ENCODE measurements around the gene KIAA1191.
"Not testable (repeated sequence)": the region's sequence is repeated elsewhere in the genome, so short reads cannot be mapped to it uniquely, and the experiment has no call there.

Gene KIAA1191, protein sequence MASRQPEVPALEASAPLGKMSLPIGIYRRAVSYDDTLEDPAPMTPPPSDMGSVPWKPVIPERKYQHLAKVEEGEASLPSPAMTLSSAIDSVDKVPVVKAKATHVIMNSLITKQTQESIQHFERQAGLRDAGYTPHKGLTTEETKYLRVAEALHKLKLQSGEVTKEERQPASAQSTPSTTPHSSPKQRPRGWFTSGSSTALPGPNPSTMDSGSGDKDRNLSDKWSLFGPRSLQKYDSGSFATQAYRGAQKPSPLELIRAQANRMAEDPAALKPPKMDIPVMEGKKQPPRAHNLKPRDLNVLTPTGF

DNA sequence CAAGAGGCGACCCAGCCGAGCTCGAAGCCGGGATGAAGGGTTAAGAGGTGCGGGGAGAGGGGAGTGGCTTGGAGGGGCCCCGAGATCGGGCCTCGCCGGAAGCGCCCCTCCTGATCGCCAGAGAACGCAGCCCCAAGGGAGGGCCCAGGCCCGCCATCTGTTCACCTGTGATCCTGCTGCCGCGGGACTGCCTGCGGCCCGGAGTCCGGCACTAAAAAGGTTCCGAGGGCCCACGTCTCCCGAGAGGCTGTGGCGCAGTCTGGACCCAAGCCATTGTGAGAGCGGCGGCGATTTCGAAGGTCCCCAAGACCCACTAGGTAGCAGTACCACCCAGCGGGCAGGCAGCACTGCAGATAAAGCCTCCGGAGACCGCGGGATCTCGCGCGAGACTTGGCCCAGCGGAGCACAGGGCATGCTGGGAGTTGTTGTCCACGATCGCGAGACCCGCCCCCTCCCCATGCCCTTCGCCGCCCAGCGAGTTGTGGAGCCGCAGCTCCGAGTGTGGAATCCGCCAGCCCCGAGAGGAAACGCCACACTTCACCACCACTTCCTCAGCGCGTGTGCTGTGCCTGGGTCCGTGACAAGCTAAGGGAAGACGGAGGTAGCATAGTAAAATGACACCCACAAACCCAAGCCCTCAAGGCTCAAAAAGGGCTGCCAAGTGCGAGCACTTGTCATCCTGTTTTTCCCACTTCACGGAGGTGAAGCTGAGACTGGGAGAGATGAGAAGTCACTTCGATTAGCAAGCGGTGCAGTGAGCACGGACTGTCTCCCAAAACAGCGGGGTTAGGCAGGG is at the start of gene KIAA1191:
Gene KIAA1191, minus strand, starts transcription at position 328 of the 796 bp plus-strand sequence. CDS start 2,256 bp downstream, outside the sequence.
- peak within 1 kb of the TSS; percentile 74 for H3K4me3 ChIP-seq (ENCODE audit: control insufficient read depth, low read depth, low read length)
- TF ChIP-seq, protein P1, sequence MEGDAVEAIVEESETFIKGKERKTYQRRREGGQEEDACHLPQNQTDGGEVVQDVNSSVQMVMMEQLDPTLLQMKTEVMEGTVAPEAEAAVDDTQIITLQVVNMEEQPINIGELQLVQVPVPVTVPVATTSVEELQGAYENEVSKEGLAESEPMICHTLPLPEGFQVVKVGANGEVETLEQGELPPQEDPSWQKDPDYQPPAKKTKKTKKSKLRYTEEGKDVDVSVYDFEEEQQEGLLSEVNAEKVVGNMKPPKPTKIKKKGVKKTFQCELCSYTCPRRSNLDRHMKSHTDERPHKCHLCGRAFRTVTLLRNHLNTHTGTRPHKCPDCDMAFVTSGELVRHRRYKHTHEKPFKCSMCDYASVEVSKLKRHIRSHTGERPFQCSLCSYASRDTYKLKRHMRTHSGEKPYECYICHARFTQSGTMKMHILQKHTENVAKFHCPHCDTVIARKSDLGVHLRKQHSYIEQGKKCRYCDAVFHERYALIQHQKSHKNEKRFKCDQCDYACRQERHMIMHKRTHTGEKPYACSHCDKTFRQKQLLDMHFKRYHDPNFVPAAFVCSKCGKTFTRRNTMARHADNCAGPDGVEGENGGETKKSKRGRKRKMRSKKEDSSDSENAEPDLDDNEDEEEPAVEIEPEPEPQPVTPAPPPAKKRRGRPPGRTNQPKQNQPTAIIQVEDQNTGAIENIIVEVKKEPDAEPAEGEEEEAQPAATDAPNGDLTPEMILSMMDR (IDR thresholded peaks at IDR 0.05; ENCODE audit: control insufficient read depth, insufficient read depth, low read depth, low read length, missing control alignments): peak; percentile 16
- peak; percentile 62 for DNase-seq (ENCODE audit: low read depth)

DNA sequence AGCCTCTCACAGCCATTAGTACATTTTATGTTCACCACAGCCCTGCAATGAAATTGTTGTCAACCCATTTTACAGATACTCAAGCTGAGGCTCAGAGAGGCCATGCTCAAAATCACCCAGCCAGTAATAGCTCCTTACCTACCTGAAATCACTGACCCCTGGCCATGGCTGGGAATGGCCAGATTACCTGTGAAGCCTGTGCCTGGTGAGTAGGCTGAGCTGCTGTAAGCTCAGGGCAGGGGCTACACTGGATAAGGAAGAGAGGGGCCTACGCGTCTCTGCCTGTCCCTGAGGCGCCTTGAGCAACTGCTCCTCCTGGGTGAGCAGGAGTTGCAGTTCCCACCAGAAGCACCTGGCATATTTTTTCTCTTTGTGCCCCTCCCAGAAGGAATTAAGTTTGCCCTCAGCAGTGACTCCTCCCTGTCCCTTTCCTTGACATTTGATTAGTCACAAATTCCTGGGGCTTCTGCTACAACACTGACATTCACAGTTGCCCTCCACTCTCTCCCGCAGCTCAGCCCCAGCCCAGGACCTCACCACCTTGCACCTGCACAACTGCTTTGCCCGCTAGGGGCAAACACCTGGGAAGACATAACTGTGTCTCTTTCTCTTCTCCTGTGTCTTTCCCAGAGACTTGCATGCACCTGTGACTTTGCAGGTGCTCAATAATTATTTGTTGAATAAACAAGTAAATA is 49.1 kb upstream of the KIAA1191 start:
- no peak for DNase-seq (ENCODE audit: low read depth)
- no peak overlapping the region for H3K4me3 ChIP-seq (ENCODE audit: control insufficient read depth, low read depth, low read length)
- TF ChIP-seq, protein P1 (IDR thresholded peaks at IDR 0.05; ENCODE audit: control insufficient read depth, insufficient read depth, low read depth, low read length, missing control alignments): no peak

DNA sequence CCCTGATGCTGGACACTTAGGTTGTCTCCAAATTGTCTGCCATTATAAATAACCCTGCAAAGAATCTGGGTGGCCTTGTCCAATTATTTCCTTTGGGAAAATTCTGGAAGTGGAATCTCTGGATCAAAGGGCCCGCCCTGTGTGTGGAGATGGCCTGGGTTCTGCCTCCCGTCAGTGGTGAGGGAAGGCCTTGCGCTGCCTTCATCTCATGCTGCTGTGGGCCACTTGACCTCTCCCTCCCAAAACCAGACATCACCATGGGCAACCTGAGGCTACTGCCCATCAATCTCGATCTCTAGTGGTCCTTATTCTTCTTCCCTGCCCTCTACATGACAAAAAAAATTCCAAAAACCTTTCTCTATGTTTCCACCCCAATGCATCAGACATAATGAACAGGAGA is 48.2 kb upstream of the KIAA1191 start:
- H3K4me3 ChIP-seq (ENCODE audit: control insufficient read depth, low read depth, low read length): no peak overlapping the region
- TF ChIP-seq, protein P1 (IDR thresholded peaks at IDR 0.05; ENCODE audit: control insufficient read depth, insufficient read depth, low read depth, low read length, missing control alignments): no peak
- DNase-seq (ENCODE audit: low read depth): no peak

DNA sequence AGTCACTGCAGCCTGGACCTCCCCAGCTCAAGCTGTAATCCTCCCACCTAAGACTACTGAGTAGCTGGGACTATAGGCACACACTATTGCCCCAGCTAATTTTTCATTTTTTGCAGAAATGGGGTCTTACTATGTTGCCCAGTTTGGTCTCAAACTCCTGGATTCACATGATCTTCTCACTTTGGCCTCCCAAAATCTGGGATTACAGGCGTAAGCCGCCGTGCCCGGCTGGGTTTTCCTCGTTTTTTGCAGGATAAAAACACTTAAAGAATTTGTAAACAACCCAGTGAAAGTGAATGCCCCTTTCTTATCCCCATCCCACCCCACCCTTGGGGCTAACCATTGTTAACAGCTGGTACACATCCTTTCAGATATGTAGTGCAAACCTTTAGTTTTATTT is 47.0 kb upstream of the KIAA1191 start:
- TF ChIP-seq, protein P1 (IDR thresholded peaks at IDR 0.05; ENCODE audit: control insufficient read depth, insufficient read depth, low read depth, low read length, missing control alignments): no peak
- H3K4me3 ChIP-seq (ENCODE audit: control insufficient read depth, low read depth, low read length): no peak overlapping the region
- no peak for DNase-seq (ENCODE audit: low read depth)

DNA sequence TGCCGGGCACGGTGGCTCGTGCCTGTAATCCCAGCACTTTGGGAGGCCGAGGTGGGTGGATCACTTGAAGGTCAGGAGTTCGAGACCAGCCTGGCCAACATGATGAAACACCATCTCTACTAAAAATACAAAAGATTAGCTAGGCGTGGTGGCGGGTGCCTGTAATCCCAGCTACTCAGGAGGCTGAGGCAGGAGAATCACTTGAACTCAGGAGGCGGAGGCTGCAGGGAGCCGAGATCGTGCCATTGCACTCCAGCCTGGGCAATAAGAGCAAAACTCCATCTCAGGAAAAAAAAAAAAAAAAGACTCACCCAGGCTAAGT is 46.6 kb upstream of the KIAA1191 start:
- DNase-seq (ENCODE audit: low read depth): not testable (repeated sequence)

DNA sequence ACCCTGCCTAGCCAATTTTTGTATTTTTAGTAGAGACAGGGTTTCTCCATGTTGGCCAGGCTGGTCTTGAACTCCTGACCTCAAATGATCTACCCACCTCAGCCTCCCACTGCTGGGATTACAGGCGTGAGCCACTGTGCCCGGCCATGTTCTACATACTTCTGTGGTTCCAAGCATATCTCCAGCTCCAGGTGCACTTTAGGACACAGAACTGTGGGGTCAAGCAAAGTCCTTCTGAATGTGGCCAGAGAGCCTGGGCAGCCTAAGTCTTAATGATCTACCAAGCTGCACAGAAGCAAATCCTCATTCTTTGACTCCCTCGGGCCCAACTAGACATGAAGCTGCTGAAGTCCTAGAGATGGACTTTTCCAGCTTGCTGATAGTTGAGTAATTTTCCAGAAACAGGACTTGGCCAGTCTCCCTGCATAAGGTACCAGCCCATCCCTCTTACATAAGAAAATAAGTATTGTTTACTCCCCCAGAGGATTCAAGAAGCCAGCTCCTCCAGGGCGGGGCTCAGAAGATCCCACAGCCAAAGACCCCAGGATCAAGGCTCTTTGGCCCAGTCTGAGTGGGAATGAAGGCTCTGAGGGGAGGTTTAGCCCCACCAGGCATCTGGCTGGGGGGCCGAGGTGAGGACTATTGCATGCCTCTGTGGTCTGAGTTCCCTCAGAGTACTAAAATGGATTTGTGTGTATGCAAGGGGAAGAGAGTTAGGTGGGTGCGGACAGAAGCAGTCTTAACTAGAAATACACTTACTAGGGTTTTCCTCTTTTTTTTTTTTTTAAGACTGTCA is 46.1 kb upstream of the KIAA1191 start:
- TF ChIP-seq, protein P1 (IDR thresholded peaks at IDR 0.05; ENCODE audit: control insufficient read depth, insufficient read depth, low read depth, low read length, missing control alignments): no peak
- H3K4me3 ChIP-seq (ENCODE audit: control insufficient read depth, low read depth, low read length): no peak overlapping the region
- no peak for DNase-seq (ENCODE audit: low read depth)

More for the DNA sequence above, 46.6 kb upstream of the KIAA1191 start:
- not testable (repeated sequence) for H3K4me3 ChIP-seq (ENCODE audit: control insufficient read depth, low read depth, low read length)

Measured in AG09309 (cell line).